Fibroblast of the conjunctiva (primary cell): ENCODE results near the gene CHGA.

Source experiments
- DNase-seq: peaks from one replicate; pipeline ENCODE4 v3.0.0-alpha.2; 2010; ENCODE audit warnings: low read depth

CHGA gene

GRCh38 chr14:92930737-92931602, 8.0 kb downstream of the CHGA start:
- DNase-seq = peak; percentile 34

GRCh38 chr14:92931681-92932447, 8.9 kb downstream of the CHGA start:
- DNase-seq = no peak

- no peak for DNase-seq
These were observed 9.8 kb downstream of the CHGA start for GRCh38 chr14:92932448-92933395.

DNA sequence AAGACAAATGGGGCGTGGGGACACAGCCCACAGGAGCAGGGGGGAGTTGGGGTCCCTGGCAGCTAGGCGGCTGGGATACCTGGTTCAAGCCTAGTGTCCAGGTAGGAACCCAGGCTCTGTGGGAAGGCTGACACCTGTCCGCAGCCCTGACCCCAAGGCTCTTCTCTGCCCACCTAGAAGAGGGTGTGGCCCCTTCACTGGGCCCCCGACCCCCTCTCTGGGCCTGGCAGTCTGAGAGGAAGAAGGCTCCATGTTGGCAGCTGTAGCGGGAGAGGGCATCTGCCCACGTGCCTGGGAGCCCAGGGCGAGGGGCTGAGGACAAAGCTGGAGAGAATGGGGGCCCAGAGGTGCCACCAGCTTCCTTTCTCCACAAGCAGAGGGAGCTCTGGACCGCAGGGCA, 10.5 kb downstream of the CHGA start:
- DNase-seq = no peak

GRCh38 chr14:92934196-92935085, 11.5 kb downstream of the CHGA start:
- no peak for DNase-seq

DNA sequence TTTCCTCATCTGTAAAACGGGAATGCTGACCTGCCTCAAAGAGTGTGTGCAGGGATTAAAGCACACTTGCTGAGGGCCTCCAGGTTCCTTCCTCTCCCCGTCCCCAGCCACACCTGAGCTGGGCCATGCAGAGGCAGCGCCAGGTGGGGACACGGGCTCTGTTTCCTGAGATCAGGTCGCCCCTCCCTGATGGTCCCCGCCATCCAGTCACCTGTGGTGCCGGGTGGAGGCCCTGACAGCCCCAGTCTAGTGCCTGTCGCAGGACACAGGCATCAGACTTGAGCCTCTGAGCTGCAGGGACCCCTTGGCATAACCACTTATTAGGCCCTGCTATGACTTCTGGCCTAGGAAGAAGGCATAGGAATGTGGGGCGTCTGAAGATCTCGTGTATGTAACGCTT, 12.5 kb downstream of the CHGA start:
- no peak for DNase-seq

- DNase-seq = no peak
These were observed 13.1 kb downstream of the CHGA start for GRCh38 chr14:92936085-92936484.

DNA sequence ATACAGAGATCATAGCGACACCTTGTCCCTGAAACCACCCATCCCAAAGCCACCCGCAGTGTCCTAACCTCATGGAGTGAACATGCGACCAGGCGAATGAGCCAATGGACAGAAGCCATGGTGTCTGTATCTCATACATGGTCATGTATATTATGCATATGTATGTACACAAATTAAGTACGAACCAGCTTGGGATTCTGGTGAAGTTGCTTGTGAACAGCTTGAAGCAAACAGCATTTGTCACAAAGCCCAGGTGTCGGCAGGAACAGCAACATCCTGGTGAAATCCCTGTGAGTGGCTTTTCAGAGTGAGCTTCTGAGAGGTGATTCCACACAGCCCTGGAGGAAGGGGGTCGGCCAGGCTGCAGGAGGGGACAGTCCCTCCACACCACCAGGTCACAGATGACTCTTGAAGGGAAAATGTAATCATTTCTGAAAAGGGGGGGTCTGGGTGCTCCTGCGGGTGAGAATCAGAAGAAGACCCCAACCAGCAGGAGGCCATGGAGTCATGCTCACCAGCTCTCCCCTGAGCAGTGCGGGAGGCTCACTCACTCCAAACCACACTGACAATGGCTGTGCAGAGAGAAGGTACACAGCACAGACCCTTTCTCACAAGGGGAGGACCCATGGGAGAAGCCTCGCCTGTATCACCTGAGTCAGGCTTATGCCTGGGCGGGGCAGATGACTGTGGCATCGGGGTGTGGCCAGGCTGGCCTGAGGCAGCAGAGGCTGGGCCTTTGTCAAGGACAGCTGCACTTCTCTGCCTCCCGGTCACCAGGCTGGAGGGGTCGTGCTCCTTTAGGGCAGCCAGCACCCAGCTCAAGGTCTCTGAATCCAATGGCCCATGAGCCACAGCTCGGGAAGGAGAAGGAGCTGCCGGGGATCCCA, 14.3 kb downstream of the CHGA start:
- DNase-seq = no peak

- no peak for DNase-seq
These were observed 15.4 kb downstream of the CHGA start for GRCh38 chr14:92938235-92938875.

GRCh38 chr14:92938890-92939671, 16.1 kb downstream of the CHGA start:
- DNase-seq = no peak

DNA sequence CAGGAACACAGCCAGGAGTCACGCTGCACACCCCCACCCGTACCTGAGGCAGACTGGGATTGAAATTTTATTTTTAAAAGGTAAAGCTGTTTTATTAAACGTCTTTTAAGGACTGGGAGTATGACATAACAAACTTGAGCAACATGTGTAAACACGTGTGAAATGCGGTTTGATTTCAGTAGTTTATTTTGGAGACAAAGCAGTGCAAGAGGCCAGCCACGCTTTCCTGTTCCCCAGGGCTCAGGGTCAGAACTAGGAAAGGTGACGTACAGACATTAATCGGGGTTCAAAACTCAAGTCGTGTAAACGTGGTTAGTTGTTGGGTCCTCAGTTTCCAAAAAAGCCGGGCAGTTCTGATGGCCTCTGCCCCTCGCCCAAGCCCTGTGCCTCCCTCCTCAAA, 16.7 kb downstream of the CHGA start:
- no peak for DNase-seq

- no peak for DNase-seq
These were observed 17.6 kb downstream of the CHGA start for GRCh38 chr14:92940543-92940942.

DNA sequence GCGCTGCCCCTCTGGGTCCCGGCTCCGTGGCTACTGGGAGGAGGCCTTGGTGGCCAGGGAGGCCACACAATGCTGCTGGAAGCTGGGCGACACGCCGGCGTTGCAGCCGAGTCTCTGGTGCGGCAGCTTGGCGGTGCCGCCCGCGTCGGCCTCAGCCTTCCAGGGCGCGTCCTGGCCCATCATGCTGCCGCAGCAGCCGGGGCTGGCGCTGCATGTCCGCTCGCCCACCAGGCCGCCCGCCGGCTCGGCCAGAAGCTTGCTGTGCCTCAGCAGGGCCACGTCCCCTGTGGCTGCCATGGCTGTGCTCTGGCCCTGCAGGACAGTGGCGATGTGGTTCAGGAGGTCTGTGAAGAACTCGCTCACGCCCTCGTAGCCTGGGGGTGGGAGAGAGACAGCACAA, 18.6 kb downstream of the CHGA start:
- DNase-seq = no peak

DNA sequence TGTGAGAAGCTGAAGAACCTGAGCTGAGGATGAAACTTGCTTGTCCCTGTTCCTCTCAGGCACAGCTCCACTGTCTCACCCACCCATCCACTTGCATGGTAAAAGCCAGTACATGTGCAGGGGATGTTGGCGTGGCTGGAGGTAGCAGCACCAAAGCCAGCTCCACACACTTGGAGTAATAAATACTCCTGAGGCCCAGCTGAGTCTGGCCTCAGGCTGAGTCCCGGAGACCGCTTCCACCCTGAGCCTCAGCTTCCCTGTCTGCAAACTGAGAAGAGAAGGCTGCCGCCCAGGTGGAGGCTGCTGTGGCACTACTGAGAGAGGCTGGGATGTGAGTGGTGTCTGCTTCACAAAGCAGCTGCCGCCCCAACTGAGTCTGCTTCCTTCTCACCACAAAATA, 19.2 kb downstream of the CHGA start:
- DNase-seq = no peak

DNA sequence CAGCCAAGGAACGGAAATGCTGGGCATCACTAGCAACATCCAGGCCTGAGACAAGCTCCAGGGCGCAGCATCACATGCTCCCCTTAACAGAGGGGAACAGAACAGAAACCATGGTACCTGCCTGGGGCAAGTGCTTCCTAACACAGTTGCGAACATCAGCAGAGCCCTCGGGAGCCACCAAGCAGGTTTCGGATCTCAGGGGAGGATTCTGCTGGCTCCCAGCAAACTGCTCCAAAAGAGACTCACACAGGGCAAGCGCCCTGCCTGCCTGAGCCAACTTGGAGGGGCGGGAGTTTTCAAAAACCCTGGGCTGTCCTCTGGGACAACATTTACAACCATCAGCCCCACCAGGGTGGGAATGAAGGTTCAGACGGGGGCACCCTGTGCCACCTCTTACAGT, 19.6 kb downstream of the CHGA start:
- no peak for DNase-seq

- no peak for DNase-seq
These were observed 20.2 kb downstream of the CHGA start for GRCh38 chr14:92942976-92943710.

- no peak for DNase-seq
These were observed 21.1 kb downstream of the CHGA start for GRCh38 chr14:92943855-92944570.
